CD4-positive, alpha-beta T cell (primary cell): ENCODE data around the gene FOSB. TPM values are rescaled to one million over a fixed set of nuclear protein-coding genes. Genes with fewer than 3 reads are reported as not detected.

Experiments
- ATAC-seq: fragments of 200-7000 bp; cut with Tn5 transposase; one replicate; pipeline ENCODE4 v1.10.0; 2022; ENCODE audit warnings: mild to moderate bottlenecking; ENCODE audit not compliant: poor library complexity
- CTCF ChIA-PET: fragments of 350-600 bp; sonication (Branson Sonifier 250); formaldehyde crosslinking; loops from one replicate; lab custom pipeline; 2021; ENCODE audit warnings: antibody characterized with exemption, inconsistent platforms; lab: Charles Lee
- POLR2A ChIA-PET: fragments of 350-600 bp; sonication (Branson Sonifier 250); formaldehyde crosslinking; loops from one replicate; lab custom pipeline; 2021; ENCODE audit warnings: antibody characterized with exemption, inconsistent platforms; lab: Charles Lee
- DNase-seq, 14 experiments: peaks; one replicate each; pipeline ENCODE4 v3.0.0-alpha.2; 2013 to 2020; ENCODE audit warnings: mixed read lengths in 2 of 14
- H3K27ac ChIP-seq, 2 donors: one replicate each; pipeline versions ENCODE4 v1.5.1 to v1.7.0; 2013; ENCODE audit warnings: low read length in 2 of 2, low read depth in 1 of 2, mild to moderate bottlenecking in 1 of 2
- H3K27me3 ChIP-seq, 2 experiments: 1 replicate in 1 of 2; 2 replicates in 1 of 2; pipeline versions ENCODE4 v1.6.1 to v1.7.0; 2013; ENCODE audit warnings: low read length in 2 of 2, control low read depth in 1 of 2, mild to moderate bottlenecking in 1 of 2, moderate library complexity in 1 of 2; ENCODE audit not compliant: insufficient read depth in 2 of 2, control insufficient read depth in 1 of 2
- H3K36me3 ChIP-seq: one replicate; pipeline ENCODE4 v1.6.1; 2013; ENCODE audit warnings: low read length, control low read depth; ENCODE audit not compliant: insufficient read depth
- H3K4me1 ChIP-seq: one replicate; pipeline ENCODE4 v1.6.1; 2013; ENCODE audit warnings: low read length, control low read depth; ENCODE audit not compliant: insufficient read depth
- H3K4me3 ChIP-seq: one replicate; pipeline ENCODE4 v1.5.1; 2013; ENCODE audit warnings: mild to moderate bottlenecking, low read length, moderate library complexity
- H3K9me3 ChIP-seq, 2 experiments: 1 replicate in 1 of 2; 2 replicates in 1 of 2; pipeline versions ENCODE4 v1.6.1 to v1.7.0; 2013; ENCODE audit warnings: low read length in 2 of 2, mild to moderate bottlenecking in 2 of 2, control low read depth in 1 of 2, moderate library complexity in 1 of 2; ENCODE audit not compliant: control insufficient read depth in 1 of 2, insufficient read depth in 1 of 2
- H3K27ac Mint-ChIP-seq: one replicate; pipeline ENCODE4 v1.8.0; 2020; ENCODE audit warnings: mixed read lengths
- H3K27me3 Mint-ChIP-seq: one replicate; pipeline ENCODE4 v1.8.0; 2021; ENCODE audit warnings: mixed read lengths
- H3K36me3 Mint-ChIP-seq: one replicate; pipeline ENCODE4 v1.8.0; 2021; ENCODE audit warnings: low read depth, mixed read lengths
- H3K4me1 Mint-ChIP-seq: one replicate; pipeline ENCODE4 v1.8.0; 2021; ENCODE audit warnings: low read depth, mixed read lengths
- H3K4me3 Mint-ChIP-seq: one replicate; pipeline ENCODE4 v1.8.0; 2020; ENCODE audit warnings: mild to moderate bottlenecking, mixed read lengths
- H3K9me3 Mint-ChIP-seq: one replicate; pipeline ENCODE4 v1.8.0; 2020; ENCODE audit warnings: mixed read lengths
- CTCF ChIP-seq: fragments of 200-600 bp; IDR thresholded peaks from one replicate; pipeline ENCODE4 v1.8.0; 2022; ENCODE audit warnings: antibody characterized with exemption, mild to moderate bottlenecking
- intact Hi-C, 2 experiments: fragments of 100-400 bp; cut with DNase I in 1 of 2; cut with micrococcal nuclease in 1 of 2; formaldehyde crosslinking; loops; one replicate each; pipeline versions ENCODE4 v1.15.1 to v1.9.0; 2023 to 2025; cut with DNase I, micrococcal nuclease
- total RNA-seq, 174 experiments: library from RNA in 2 of 174; stranded (reverse) in 2 of 174; gene quantifications; one replicate each; pipeline ENCODE4 v1.2.3 and lab custom pipeline; 2021 to 2026

FOSB gene
- total RNA-seq, 2 experiments from 2014 or later, result 422 to 424 TPM

- intact Hi-C loops, result no loop called here
- POLR2A ChIA-PET, result interaction anchor here (0.6 kb wide), 1 partner anchor 42 kb away, joined by 3 read pairs; no protein-coding TSS in a partner anchor
Observed at GRCh38 chr19:45437328-45437727, 30.5 kb upstream of the FOSB start.

GRCh38 chr19:45439190-45439568 is 28.6 kb upstream of the FOSB start:
- no peaks in the 10 kb centered on the region for H3K36me3 Mint-ChIP-seq

More at GRCh38 chr19:45437328-45437727, 30.5 kb upstream of the FOSB start:
- H3K9me3 Mint-ChIP-seq, result no peaks in the 10 kb centered on the region
- ATAC-seq (no peak), DNase-seq (no peak)
- H3K36me3 Mint-ChIP-seq, result no peaks in the 10 kb centered on the region
- TF ChIP-seq CTCF, result no peak
- H3K4me3 ChIP-seq, result no peak overlapping the region
- H3K4me3 Mint-ChIP-seq, result peak overlapping the region; percentile 12
- H3K27me3 Mint-ChIP-seq, result no peaks in the 10 kb centered on the region
- H3K27ac Mint-ChIP-seq, result no peak overlapping the region
- H3K4me1 ChIP-seq, result peaks cover 17% of the 10 kb centered on the region
- CTCF ChIA-PET, result interaction anchor here (1.7 to 6.0 kb wide), 2 partner anchors 32 to 40 kb away, joined by 4 to 365 read pairs; no protein-coding TSS in a partner anchor
- H3K27me3 ChIP-seq, result no peaks in the 10 kb centered on the region
- H3K27ac ChIP-seq, result no peak overlapping the region
- H3K9me3 ChIP-seq, result no peaks in the 10 kb centered on the region
- peaks cover 16% of the 10 kb centered on the region for H3K4me1 Mint-ChIP-seq
- H3K36me3 ChIP-seq, result no peaks in the 10 kb centered on the region

More at GRCh38 chr19:45439190-45439568, 28.6 kb upstream of the FOSB start:
- ATAC-seq, result no peak
- Mint-ChIP-seq H3K27me3 (no peaks in the 10 kb centered on the region), H3K4me3 (peak overlapping the region; percentile 48), H3K4me1 (peaks cover 32% of the 10 kb centered on the region), H3K9me3 (no peaks in the 10 kb centered on the region), H3K27ac (no peak overlapping the region)
- Histone ChIP-seq H3K36me3 (no peaks in the 10 kb centered on the region), H3K4me3 (peak overlapping the region; percentile 37), H3K27ac (peak overlapping the region in 1 of 2 donors; percentile 65), H3K27me3 (no peaks in the 10 kb centered on the region), H3K9me3 (no peaks in the 10 kb centered on the region), H3K4me1 (peaks cover 35% of the 10 kb centered on the region)
- ChIA-PET CTCF (interaction anchor here (0.6 to 6.0 kb wide), 32 partner anchors 9 to 347 kb away, joined by 3 to 365 read pairs (median 7); partner anchors contain the start of genes DMPK, ERCC1, FOSB and GIPR), POLR2A (interaction anchor here (0.8 to 2.9 kb wide), 13 partner anchors 10 to 253 kb away, joined by 3 to 142 read pairs (median 6); partner anchors contain the start of genes FOSB, RTN2 and SNRPD2)
- no peak for DNase-seq
- intact Hi-C loops, result loop anchor here (1.0 to 2.0 kb wide), 2 partner anchors 16 to 40 kb away; no protein-coding TSS in a partner anchor
- TF ChIP-seq CTCF, result no peak
